Cardiac muscle cell (in vitro differentiated cells and primary cell): Measurements from ENCODE around the gene PCDHB13. TPM values are rescaled to one million over a fixed set of nuclear protein-coding genes. Genes with fewer than 3 reads are reported as not detected.
A peak's percentile ranks its signal among the peaks of the same experiment; 100 is the strongest.
"Not testable (repeated sequence)": the region's sequence is repeated elsewhere in the genome, so short reads cannot be mapped to it uniquely, and the experiment has no call there.

ENCODE experiments used
- DNase-seq, 2 donors: peaks; one replicate each; pipeline versions ENCODE4 v3.0.0 to v3.0.0-alpha.2; 2010 to 2017; ENCODE audit warnings: low read depth in 1 of 2, low spot score in 1 of 2
- H3K27ac ChIP-seq: fragments of 200-600 bp; sonication (generic); 2 replicates; pipeline ENCODE4 v1.5.1; 2016
- H3K27me3 ChIP-seq: fragments of 200-600 bp; sonication (generic); 2 replicates; pipeline ENCODE4 v1.6.0; 2016; ENCODE audit warnings: control low read depth
- H3K36me3 ChIP-seq: fragments of 200-600 bp; sonication (generic); 2 replicates; pipeline ENCODE4 v1.5.1; 2016; ENCODE audit warnings: control low read depth
- H3K4me1 ChIP-seq: fragments of 200-600 bp; sonication (generic); 2 replicates; pipeline ENCODE4 v1.8.1; 2017; ENCODE audit warnings: low read depth, mild to moderate bottlenecking, mixed run types
- H3K4me3 ChIP-seq: fragments of 200-600 bp; sonication (generic); 2 replicates; pipeline ENCODE4 v1.5.1; 2016; ENCODE audit warnings: mild to moderate bottlenecking
- H3K9me3 ChIP-seq: fragments of 200-600 bp; sonication (generic); 2 replicates; pipeline ENCODE4 v1.5.1; 2017; ENCODE audit warnings: low read depth, mild to moderate bottlenecking, control low read depth
- CTCF ChIP-seq: IDR thresholded peaks from 2 replicates; pipeline ENCODE4 v1.5.1; 2012; ENCODE audit warnings: low read depth, mild to moderate bottlenecking, low read length
- polyA plus RNA-seq: library from polyadenylated mRNA; unstranded; fragments of >200 nt; fragmentation: Nextera tagmentation; extraction: Ambion mirVana; gene quantifications from 2 replicates; pipeline ENCODE4 v1.2.1, GENCODE V29; 2016
- total RNA-seq: library from RNA; depleted of rRNA; stranded (reverse); fragments of >200 nt; gene quantifications from 2 replicates; pipeline ENCODE4 v1.2.3, GENCODE V29; 2016

PCDHB13 gene
- total and polyA plus RNA-seq, 2 experiments from 2014 or later: 3.1 to 7.8 TPM

- Histone ChIP-seq H3K27me3 (peaks cover 10% of the 10 kb centered on the region), H3K36me3 (no peaks in the 10 kb centered on the region), H3K9me3 (no peaks in the 10 kb centered on the region), H3K4me1 (no peaks in the 10 kb centered on the region), H3K27ac (no peak overlapping the region), H3K4me3 (no peak overlapping the region)
- no peak for TF ChIP-seq CTCF
- DNase-seq: no peak
Observed at GRCh38 chr5:141196363-141196762, 17.4 kb upstream of the PCDHB13 start.

- no peaks in the 10 kb centered on the region for H3K9me3 ChIP-seq
- DNase-seq: peak in 1 of 2 donors; percentile 34
- no peaks in the 10 kb centered on the region for H3K4me1 ChIP-seq
- no peaks in the 10 kb centered on the region for H3K36me3 ChIP-seq
- peak within 1 kb of the TSS; percentile 16 for H3K4me3 ChIP-seq
- no peak within 1 kb of the TSS for H3K27ac ChIP-seq
- peaks cover 15% of the 10 kb centered on the region for H3K27me3 ChIP-seq
- TF ChIP-seq CTCF: no peak
Observed at GRCh38 chr5:141199359-141200235, 14.1 kb upstream of the PCDHB13 start, which contains the start of gene PCDHB11. PCDHB11 (plus strand) TSS chr5:141199627; CDS start chr5:141199775, 148 bp downstream.

DNA sequence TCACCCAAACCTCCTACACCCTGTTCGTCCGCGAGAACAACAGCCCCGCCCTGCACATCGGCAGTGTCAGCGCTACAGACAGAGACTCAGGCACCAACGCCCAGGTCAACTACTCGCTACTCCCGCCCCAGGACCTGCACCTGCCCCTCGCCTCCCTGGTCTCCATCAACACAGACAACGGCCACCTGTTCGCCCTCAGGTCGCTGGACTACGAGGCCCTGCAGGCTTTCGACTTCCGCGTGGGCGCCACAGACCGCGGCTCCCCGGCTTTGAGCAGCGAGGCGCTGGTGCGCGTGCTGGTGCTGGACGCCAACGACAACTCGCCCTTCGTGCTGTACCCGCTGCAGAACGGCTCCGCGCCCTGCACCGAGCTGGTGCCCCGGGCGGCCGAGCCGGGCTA lies 12.6 kb upstream of the PCDHB13 start:
- H3K9me3 ChIP-seq, H3K36me3 ChIP-seq, H3K27ac ChIP-seq, DNase-seq, H3K4me1 ChIP-seq, H3K4me3 ChIP-seq: not testable (repeated sequence)
- peaks cover 15% of the 10 kb centered on the region for H3K27me3 ChIP-seq

- H3K4me1 ChIP-seq, DNase-seq, H3K4me3 ChIP-seq, H3K27ac ChIP-seq, H3K36me3 ChIP-seq, H3K9me3 ChIP-seq: not testable (repeated sequence)
- H3K27me3 ChIP-seq: peaks cover 15% of the 10 kb centered on the region
Observed at GRCh38 chr5:141201646-141202045, 12.1 kb upstream of the PCDHB13 start.

- Histone ChIP-seq H3K4me1 (no peaks in the 10 kb centered on the region), H3K4me3 (peak within 1 kb of the TSS; percentile 24), H3K36me3 (no peaks in the 10 kb centered on the region), H3K27me3 (no peaks in the 10 kb centered on the region), H3K9me3 (peaks cover 3% of the 10 kb centered on the region), H3K27ac (no peak within 1 kb of the TSS)
- no peak for TF ChIP-seq CTCF
- peak in 1 of 2 donors; percentile 49 for DNase-seq
Observed at GRCh38 chr5:141208478-141208877, 5.2 kb upstream of the PCDHB13 start, which contains the start of gene PCDHB12. PCDHB12 (plus strand) TSS chr5:141208719; CDS start chr5:141208908, 189 bp downstream.

DNA sequence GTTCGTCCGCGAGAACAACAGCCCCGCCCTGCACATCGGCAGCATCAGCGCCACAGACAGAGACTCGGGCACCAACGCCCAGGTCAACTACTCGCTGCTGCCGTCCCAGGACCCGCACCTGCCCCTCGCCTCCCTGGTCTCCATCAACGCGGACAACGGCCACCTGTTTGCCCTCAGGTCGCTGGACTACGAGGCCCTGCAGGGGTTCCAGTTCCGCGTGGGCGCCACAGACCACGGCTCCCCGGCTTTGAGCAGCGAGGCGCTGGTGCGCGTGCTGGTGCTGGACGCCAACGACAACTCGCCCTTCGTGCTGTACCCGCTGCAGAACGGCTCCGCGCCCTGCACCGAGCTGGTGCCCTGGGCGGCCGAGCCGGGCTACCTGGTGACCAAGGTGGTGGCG lies 3.4 kb upstream of the PCDHB13 start:
- not testable (repeated sequence) for H3K36me3 ChIP-seq, H3K9me3 ChIP-seq, H3K4me3 ChIP-seq, H3K4me1 ChIP-seq, DNase-seq, H3K27me3 ChIP-seq, H3K27ac ChIP-seq

DNA sequence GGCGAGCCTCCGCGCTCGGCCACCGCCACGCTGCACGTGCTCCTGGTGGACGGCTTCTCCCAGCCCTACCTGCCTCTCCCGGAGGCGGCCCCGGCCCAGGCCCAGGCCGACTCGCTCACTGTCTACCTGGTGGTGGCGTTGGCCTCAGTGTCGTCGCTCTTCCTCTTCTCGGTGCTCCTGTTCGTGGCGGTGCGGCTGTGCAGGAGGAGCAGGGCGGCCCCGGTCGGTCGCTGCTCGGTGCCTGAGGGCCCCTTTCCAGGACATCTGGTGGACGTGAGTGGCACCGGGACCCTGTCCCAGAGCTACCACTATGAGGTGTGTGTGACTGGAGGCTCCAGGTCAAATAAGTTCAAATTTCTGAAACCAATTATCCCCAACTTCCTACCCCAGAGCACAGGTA lies 2.9 kb upstream of the PCDHB13 start:
- not testable (repeated sequence) for DNase-seq, H3K9me3 ChIP-seq, H3K4me3 ChIP-seq, H3K36me3 ChIP-seq, H3K27me3 ChIP-seq, H3K27ac ChIP-seq, H3K4me1 ChIP-seq

DNA sequence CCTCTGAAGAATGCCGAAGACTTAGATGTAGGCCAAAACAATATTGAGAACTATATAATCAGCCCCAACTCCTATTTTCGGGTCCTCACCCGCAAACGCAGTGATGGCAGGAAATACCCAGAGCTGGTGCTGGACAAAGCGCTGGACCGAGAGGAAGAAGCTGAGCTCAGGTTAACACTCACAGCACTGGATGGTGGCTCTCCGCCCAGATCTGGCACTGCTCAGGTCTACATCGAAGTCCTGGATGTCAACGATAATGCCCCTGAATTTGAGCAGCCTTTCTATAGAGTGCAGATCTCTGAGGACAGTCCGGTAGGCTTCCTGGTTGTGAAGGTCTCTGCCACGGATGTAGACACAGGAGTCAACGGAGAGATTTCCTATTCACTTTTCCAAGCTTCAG lies 864 bp downstream of the PCDHB13 start:
- DNase-seq, H3K4me3 ChIP-seq, H3K27ac ChIP-seq, H3K9me3 ChIP-seq, H3K27me3 ChIP-seq, H3K4me1 ChIP-seq, H3K36me3 ChIP-seq: not testable (repeated sequence)

DNA sequence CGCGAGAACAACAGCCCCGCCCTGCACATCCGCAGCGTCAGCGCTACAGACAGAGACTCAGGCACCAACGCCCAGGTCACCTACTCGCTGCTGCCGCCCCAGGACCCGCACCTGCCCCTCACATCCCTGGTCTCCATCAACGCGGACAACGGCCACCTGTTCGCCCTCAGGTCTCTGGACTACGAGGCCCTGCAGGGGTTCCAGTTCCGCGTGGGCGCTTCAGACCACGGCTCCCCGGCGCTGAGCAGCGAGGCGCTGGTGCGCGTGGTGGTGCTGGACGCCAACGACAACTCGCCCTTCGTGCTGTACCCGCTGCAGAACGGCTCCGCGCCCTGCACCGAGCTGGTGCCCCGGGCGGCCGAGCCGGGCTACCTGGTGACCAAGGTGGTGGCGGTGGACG lies 1.8 kb downstream of the PCDHB13 start:
- H3K4me3 ChIP-seq, H3K27me3 ChIP-seq, H3K27ac ChIP-seq, H3K4me1 ChIP-seq, H3K36me3 ChIP-seq, DNase-seq, H3K9me3 ChIP-seq: not testable (repeated sequence)

DNA sequence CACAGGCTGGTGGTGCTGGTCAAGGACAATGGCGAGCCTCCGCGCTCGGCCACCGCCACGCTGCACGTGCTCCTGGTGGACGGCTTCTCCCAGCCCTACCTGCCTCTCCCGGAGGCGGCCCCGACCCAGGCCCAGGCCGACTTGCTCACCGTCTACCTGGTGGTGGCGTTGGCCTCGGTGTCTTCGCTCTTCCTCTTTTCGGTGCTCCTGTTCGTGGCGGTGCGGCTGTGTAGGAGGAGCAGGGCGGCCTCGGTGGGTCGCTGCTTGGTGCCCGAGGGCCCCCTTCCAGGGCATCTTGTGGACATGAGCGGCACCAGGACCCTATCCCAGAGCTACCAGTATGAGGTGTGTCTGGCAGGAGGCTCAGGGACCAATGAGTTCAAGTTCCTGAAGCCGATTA lies 2.3 kb downstream of the PCDHB13 start:
- DNase-seq, H3K27ac ChIP-seq, H3K4me3 ChIP-seq, H3K4me1 ChIP-seq, H3K36me3 ChIP-seq, H3K27me3 ChIP-seq, H3K9me3 ChIP-seq: not testable (repeated sequence)
